HepG2 (cell line): ENCODE results near the gene PRR15L. TPM values are rescaled to one million over a fixed set of nuclear protein-coding genes. Genes with fewer than 3 reads are reported as not detected.
A peak's percentile ranks its signal among the peaks of the same experiment; 100 is the strongest.

Source experiments
- ARNT2 ChIP-seq: sonication (generic); formaldehyde crosslinking; IDR thresholded peaks from 2 replicates; pipeline ENCODE4 v1.8.0; 2022; ENCODE audit warnings: mild to moderate bottlenecking, low read depth, missing genetic modification reagents, moderate library complexity
- CCAR2 ChIP-seq: fragments of 200-400 bp; formaldehyde crosslinking; optimal IDR thresholded peaks from 2 replicates; pipeline ENCODE3; 2018; ENCODE audit warnings: low read depth, mild to moderate bottlenecking, low read length, moderate library complexity
- ELF3 ChIP-seq: IDR thresholded peaks from 2 replicates; pipeline ENCODE4 v1.6.1; 2016; ENCODE audit warnings: missing genetic modification reagents, missing compliant biosample characterization
- GATAD2A ChIP-seq: IDR thresholded peaks from 2 replicates; pipeline ENCODE4 v1.6.1; 2016
- MAZ ChIP-seq, 2 experiments: sonication (generic) in 1 of 2; formaldehyde crosslinking in 1 of 2; IDR thresholded peaks; 2 replicates each; pipeline versions ENCODE4 v1.5.0 to v1.6.1; 2012 to 2020; ENCODE audit warnings: low read depth in 2 of 2, mild to moderate bottlenecking in 2 of 2, borderline replicate concordance in 1 of 2, improper control_type of control experiment in 1 of 2, low read length in 1 of 2, missing genetic modification reagents in 1 of 2, moderate library complexity in 1 of 2
- MIXL1 ChIP-seq: IDR thresholded peaks from 2 replicates; pipeline ENCODE4 v1.6.1; 2016
- MXD4 ChIP-seq: IDR thresholded peaks from 2 replicates; pipeline ENCODE4 v1.6.1; 2016; ENCODE audit warnings: mild to moderate bottlenecking, missing biosample characterization, missing genetic modification reagents
- POGK ChIP-seq: sonication (generic); formaldehyde crosslinking; conservative IDR thresholded peaks from 2 replicates; pipeline ENCODE4 v1.8.0; 2022; ENCODE audit warnings: mild to moderate bottlenecking, moderate library complexity, missing genetic modification reagents
- RBM39 ChIP-seq: fragments of 200-400 bp; formaldehyde crosslinking; IDR thresholded peaks from one replicate; pipeline ENCODE4 v1.6.1; 2018; ENCODE audit warnings: antibody characterized with exemption, mild to moderate bottlenecking, low read depth, low read length; ENCODE audit not compliant: poor library complexity, severe bottlenecking
- USF2 ChIP-seq, 2 experiments: sonication (generic) in 1 of 2; formaldehyde crosslinking in 1 of 2; IDR thresholded peaks; 2 replicates each; pipeline versions ENCODE4 v1.5.1 to v1.6.1; 2011 to 2020; ENCODE audit warnings: borderline replicate concordance in 1 of 2, low read depth in 1 of 2, low read length in 1 of 2, mild to moderate bottlenecking in 1 of 2, missing genetic modification reagents in 1 of 2, moderate library complexity in 1 of 2
- ZFP82 ChIP-seq: sonication (generic); formaldehyde crosslinking; IDR thresholded peaks from 2 replicates; pipeline ENCODE4 v1.5.1; 2020; ENCODE audit warnings: mild to moderate bottlenecking, missing genetic modification reagents, borderline replicate concordance
- ZNF251 ChIP-seq: sonication (generic); formaldehyde crosslinking; IDR thresholded peaks from 2 replicates; pipeline ENCODE4 v1.9.0; 2021; ENCODE audit warnings: mild to moderate bottlenecking, missing genetic modification reagents
- ZNF280B ChIP-seq: sonication (generic); formaldehyde crosslinking; IDR thresholded peaks from 2 replicates; pipeline ENCODE4 v1.5.0; 2020; ENCODE audit warnings: missing genetic modification reagents, mild to moderate bottlenecking, borderline replicate concordance
- ZNF333 ChIP-seq: sonication (generic); formaldehyde crosslinking; IDR thresholded peaks from 2 replicates; pipeline ENCODE4 v1.4.0; 2020; ENCODE audit warnings: mild to moderate bottlenecking, missing genetic modification reagents, borderline replicate concordance
- ZNF558 ChIP-seq: sonication (generic); formaldehyde crosslinking; IDR thresholded peaks from 2 replicates; pipeline ENCODE4 v1.9.0; 2022; ENCODE audit warnings: mild to moderate bottlenecking, missing genetic modification reagents, borderline replicate concordance
- ZNF629 ChIP-seq: sonication (generic); formaldehyde crosslinking; conservative IDR thresholded peaks from 2 replicates; pipeline ENCODE4 v1.5.0; 2020; ENCODE audit warnings: missing genetic modification reagents
- ZNF687 ChIP-seq: sonication (generic); formaldehyde crosslinking; IDR thresholded peaks from 2 replicates; pipeline ENCODE4 v1.5.1; 2020; ENCODE audit warnings: mild to moderate bottlenecking, missing genetic modification reagents, moderate library complexity
- ZNF724P ChIP-seq: sonication (generic); formaldehyde crosslinking; IDR thresholded peaks from 2 replicates; pipeline ENCODE4 v1.8.0; 2022; ENCODE audit warnings: missing genetic modification reagents, borderline replicate concordance
- polyA plus RNA-seq, 8 experiments: library from polyadenylated mRNA; depleted of rRNA in 3 of 8; stranded (reverse) in 7 of 8; unstranded in 1 of 8; fragments of >200 nt; fragmentation: Illumina TruSeq in 4 of 8; extraction: Trizol in 4 of 8; gene quantifications; 2 replicates each; pipeline versions ENCODE4 v1.2.1 to v1.2.3, GENCODE V29; 2011 to 2016; ENCODE audit warnings: low read depth in 4 of 8, missing spikeins in 1 of 8, mixed read lengths in 1 of 8; ENCODE audit not compliant: insufficient read depth in 1 of 8
- total RNA-seq, 5 experiments: library from RNA; depleted of rRNA; stranded (reverse); fragments of >200 nt; fragmentation: Illumina TruSeq; extraction: Trizol; gene quantifications; 2 replicates each; pipeline ENCODE4 v1.2.3, GENCODE V29; 2016; ENCODE audit warnings: low read depth in 1 of 5

The PRR15L gene
- total and polyA plus RNA-seq, 2 of the 13 experiments (the other 11 are each of a cell fraction or from before 2014, with no cell fraction given) = 0.44 to 2.0 TPM

GRCh38 chr17:47949197-47949759 lies 8.4 kb downstream of the PRR15L start (continued):
- no peak for TF ChIP-seq MAZ (IDR thresholded peaks at IDR 0.05; ENCODE audit: borderline replicate concordance, low read depth, low read length)
- TF ChIP-seq MAZ (CRISPR knock-in tag; IDR thresholded peaks at IDR 0.05; ENCODE audit: low read depth) = 0 out of 2 replicates have a peak, but pooled peaks have one; percentile 29
- TF ChIP-seq ZNF558 (CRISPR knock-in tag) = peak; percentile 79; the same call in 1 of the 2 replicates
- no peak for TF ChIP-seq ZFP82
- peak; percentile 76 for TF ChIP-seq ARNT2 (CRISPR knock-in tag)
- TF ChIP-seq MXD4 (CRISPR knock-in tag) = no peak
- no peak for TF ChIP-seq CCAR2
- TF ChIP-seq ZNF687 (CRISPR knock-in tag) = peak; percentile 89
- peak; percentile 75 for TF ChIP-seq RBM39
- TF ChIP-seq ZNF280B (CRISPR knock-in tag) = no peak
- peak; percentile 12; the same call in 1 of the 2 replicates for TF ChIP-seq MIXL1 (CRISPR knock-in tag)
- no peak for TF ChIP-seq ZNF251 (CRISPR knock-in tag)
- TF ChIP-seq USF2 (IDR thresholded peaks at IDR 0.05; ENCODE audit: low read depth, low read length) = no peak
- no peak for TF ChIP-seq USF2 (CRISPR knock-in tag; IDR thresholded peaks at IDR 0.05; ENCODE audit: borderline replicate concordance)
- peak; percentile 57; the same call in 1 of the 2 replicates for TF ChIP-seq ELF3 (CRISPR knock-in tag)
- peak; percentile 84 for TF ChIP-seq ZNF724P (CRISPR knock-in tag)
- peak; percentile 71 for TF ChIP-seq POGK (CRISPR knock-in tag)
- no peak for TF ChIP-seq ZNF629 (CRISPR knock-in tag)
- TF ChIP-seq GATAD2A = peak; percentile 67; the same call in 1 of the 2 replicates
- TF ChIP-seq ZNF333 (CRISPR knock-in tag) = no peak
